ENCODE data around the gene IFT80. TPM values are rescaled to one million over a fixed set of nuclear protein-coding genes. Genes with fewer than 3 reads are reported as not detected.

IFT80 gene
- total and polyA plus RNA-seq, 2 experiments from 2014 or later = 14.1 to 33.0 TPM

DNA sequence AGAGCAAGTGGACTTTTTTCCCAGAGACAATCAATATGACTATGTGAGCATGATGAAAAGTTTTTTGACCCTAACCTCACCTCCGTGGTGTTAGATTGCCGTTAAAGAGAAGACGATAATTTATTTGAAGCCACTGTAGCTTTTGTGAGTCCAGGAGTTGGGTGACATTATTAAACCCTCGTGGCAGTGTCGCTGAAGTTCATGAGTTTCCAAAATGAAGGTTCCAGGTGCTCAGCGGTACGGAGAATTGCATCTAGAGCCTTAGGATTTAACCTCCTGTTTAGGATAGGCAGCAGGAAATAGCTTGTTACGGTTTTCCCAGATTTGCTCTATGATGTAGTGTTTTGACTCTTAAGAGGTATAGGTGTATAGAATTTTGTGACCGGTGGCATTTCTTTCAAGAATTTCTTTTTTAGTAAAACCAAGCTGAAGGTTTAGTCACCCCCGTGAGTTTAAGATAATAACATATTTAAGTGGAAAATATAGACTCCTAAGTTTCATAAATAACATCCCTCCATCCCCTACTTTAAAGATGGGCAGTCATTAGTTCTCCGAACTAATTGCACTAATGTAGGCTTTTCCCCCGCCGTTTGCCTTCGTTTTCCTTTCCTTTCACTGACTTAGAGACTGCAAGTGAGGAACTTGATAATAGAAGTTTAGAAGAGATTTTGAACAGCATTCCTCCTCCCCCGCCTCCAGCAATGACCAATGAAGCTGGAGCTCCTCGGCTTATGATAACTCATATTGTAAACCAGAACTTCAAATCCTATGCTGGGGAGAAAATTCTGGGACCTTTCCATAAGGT, 2.5 kb upstream of the IFT80 start:
- TF ChIP-seq EZH2 (IDR thresholded peaks at IDR 0.05; ENCODE audit: low read depth, unreplicated experiment) (no peak), ZNF114 (CRISPR knock-in tag; IDR thresholded peaks at IDR 0.05) (no peak), ZNF331 (CRISPR knock-in tag; IDR thresholded peaks at IDR 0.05; ENCODE audit: low read depth) (no peak), NANOG (IDR thresholded peaks at IDR 0.05; ENCODE audit: borderline replicate concordance) (no peak), JUNB (IDR thresholded peaks at IDR 0.05; ENCODE audit: unreplicated experiment) (no peak), STAT1 (IDR thresholded peaks at IDR 0.05; ENCODE audit: unreplicated experiment) (no peak), CREB1 (CRISPR knock-in tag; IDR thresholded peaks at IDR 0.05; ENCODE audit: low read depth) (no peak), EZH2phosphoT487 (IDR thresholded peaks at IDR 0.05; ENCODE audit: unreplicated experiment) (no peak)
- TF ChIP-seq, protein P1, sequence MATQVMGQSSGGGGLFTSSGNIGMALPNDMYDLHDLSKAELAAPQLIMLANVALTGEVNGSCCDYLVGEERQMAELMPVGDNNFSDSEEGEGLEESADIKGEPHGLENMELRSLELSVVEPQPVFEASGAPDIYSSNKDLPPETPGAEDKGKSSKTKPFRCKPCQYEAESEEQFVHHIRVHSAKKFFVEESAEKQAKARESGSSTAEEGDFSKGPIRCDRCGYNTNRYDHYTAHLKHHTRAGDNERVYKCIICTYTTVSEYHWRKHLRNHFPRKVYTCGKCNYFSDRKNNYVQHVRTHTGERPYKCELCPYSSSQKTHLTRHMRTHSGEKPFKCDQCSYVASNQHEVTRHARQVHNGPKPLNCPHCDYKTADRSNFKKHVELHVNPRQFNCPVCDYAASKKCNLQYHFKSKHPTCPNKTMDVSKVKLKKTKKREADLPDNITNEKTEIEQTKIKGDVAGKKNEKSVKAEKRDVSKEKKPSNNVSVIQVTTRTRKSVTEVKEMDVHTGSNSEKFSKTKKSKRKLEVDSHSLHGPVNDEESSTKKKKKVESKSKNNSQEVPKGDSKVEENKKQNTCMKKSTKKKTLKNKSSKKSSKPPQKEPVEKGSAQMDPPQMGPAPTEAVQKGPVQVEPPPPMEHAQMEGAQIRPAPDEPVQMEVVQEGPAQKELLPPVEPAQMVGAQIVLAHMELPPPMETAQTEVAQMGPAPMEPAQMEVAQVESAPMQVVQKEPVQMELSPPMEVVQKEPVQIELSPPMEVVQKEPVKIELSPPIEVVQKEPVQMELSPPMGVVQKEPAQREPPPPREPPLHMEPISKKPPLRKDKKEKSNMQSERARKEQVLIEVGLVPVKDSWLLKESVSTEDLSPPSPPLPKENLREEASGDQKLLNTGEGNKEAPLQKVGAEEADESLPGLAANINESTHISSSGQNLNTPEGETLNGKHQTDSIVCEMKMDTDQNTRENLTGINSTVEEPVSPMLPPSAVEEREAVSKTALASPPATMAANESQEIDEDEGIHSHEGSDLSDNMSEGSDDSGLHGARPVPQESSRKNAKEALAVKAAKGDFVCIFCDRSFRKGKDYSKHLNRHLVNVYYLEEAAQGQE (IDR thresholded peaks at IDR 0.05; ENCODE audit: unreplicated experiment) = no peak
- TF ChIP-seq, protein P2, sequence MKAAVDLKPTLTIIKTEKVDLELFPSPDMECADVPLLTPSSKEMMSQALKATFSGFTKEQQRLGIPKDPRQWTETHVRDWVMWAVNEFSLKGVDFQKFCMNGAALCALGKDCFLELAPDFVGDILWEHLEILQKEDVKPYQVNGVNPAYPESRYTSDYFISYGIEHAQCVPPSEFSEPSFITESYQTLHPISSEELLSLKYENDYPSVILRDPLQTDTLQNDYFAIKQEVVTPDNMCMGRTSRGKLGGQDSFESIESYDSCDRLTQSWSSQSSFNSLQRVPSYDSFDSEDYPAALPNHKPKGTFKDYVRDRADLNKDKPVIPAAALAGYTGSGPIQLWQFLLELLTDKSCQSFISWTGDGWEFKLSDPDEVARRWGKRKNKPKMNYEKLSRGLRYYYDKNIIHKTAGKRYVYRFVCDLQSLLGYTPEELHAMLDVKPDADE (IDR thresholded peaks at IDR 0.05) = no peak
- H3K27ac ChIP-seq (ENCODE audit: low read depth) = no peak overlapping the region
- no peak for DNase-seq (ENCODE audit: low spot score)
- H3K9me2 ChIP-seq (ENCODE audit: insufficient read depth) = no peaks in the 10 kb centered on the region
- peaks cover 4% of the 10 kb centered on the region; the same call in 1 of the 3 replicates for H3K9me3 Mint-ChIP-seq
- no peak overlapping the region for H2AFZ ChIP-seq
- peak overlapping the region; percentile 60 for H3K4me3 ChIP-seq
- ATAC-seq = no peak
- peak overlapping the region; percentile 65; the same call in 1 of the 2 replicates for H3K27ac Mint-ChIP-seq
- H3K36me3 ChIP-seq (ENCODE audit: insufficient read depth) = peaks cover 14% of the 10 kb centered on the region; the same call in 1 of the 2 replicates
- peaks cover 21% of the 10 kb centered on the region for H3K27me3 Mint-ChIP-seq (ENCODE audit: insufficient read depth, low read depth, poor library complexity)
- H3K36me3 Mint-ChIP-seq (ENCODE audit: low read depth) = peaks cover 37% of the 10 kb centered on the region
- H3K4me2 ChIP-seq = peak overlapping the region; percentile 81
- no peaks in the 10 kb centered on the region for H3F3A ChIP-seq (replicated peaks; ENCODE audit: low read depth)
- H3K4me1 Mint-ChIP-seq = peaks cover 25% of the 10 kb centered on the region
- H4K20me1 ChIP-seq (replicated peaks; ENCODE audit: insufficient read depth) = peaks cover 32% of the 10 kb centered on the region
- peaks cover 90% of the 10 kb centered on the region for H3K79me2 ChIP-seq (replicated peaks; ENCODE audit: insufficient read depth)
- H3K27me3 ChIP-seq (ENCODE audit: insufficient read depth) = no peaks in the 10 kb centered on the region
- H3K4me1 ChIP-seq (ENCODE audit: insufficient read depth) = peaks cover 14% of the 10 kb centered on the region; the same call in 1 of the 2 replicates
- H3K4me3 Mint-ChIP-seq = peak overlapping the region; percentile 98

All from GM23338 (cell line).